Ammon's horn (tissue), 1 donor: ENCODE measurements around the gene NRCAM.

Experiments
- DNase-seq: peaks from one replicate; pipeline ENCODE4 v3.0.0-alpha.2; 2016; ENCODE audit warnings: low spot score

Gene NRCAM

GRCh38 chr7:108246227-108246837, 209.9 kb downstream of the NRCAM start:
- peak; percentile 36 for DNase-seq

GRCh38 chr7:108245523-108246226, 210.6 kb downstream of the NRCAM start:
- no peak for DNase-seq

GRCh38 chr7:108244110-108244509, 212.1 kb downstream of the NRCAM start:
- no peak for DNase-seq

GRCh38 chr7:108239501-108240225, 216.6 kb downstream of the NRCAM start:
- no peak for DNase-seq

GRCh38 chr7:108236681-108237415, 219.4 kb downstream of the NRCAM start:
- DNase-seq: no peak

- DNase-seq: no peak
Measured at GRCh38 chr7:108235451-108236061, 220.7 kb downstream of the NRCAM start.

- no peak for DNase-seq
Measured at GRCh38 chr7:108234971-108235450, 221.2 kb downstream of the NRCAM start.

- DNase-seq: no peak
Measured at GRCh38 chr7:108234281-108234680, 222.0 kb downstream of the NRCAM start.

GRCh38 chr7:108232076-108232475, 224.2 kb downstream of the NRCAM start:
- DNase-seq: no peak

GRCh38 chr7:108231221-108231620, 225.0 kb downstream of the NRCAM start:
- no peak for DNase-seq

GRCh38 chr7:108227366-108227765, 228.9 kb downstream of the NRCAM start:
- no peak for DNase-seq

GRCh38 chr7:108226816-108227299, 229.4 kb downstream of the NRCAM start:
- DNase-seq: no peak

- DNase-seq: no peak
Measured at GRCh38 chr7:108225531-108226181, 230.6 kb downstream of the NRCAM start.

GRCh38 chr7:108224387-108224786, 231.8 kb downstream of the NRCAM start:
- no peak for DNase-seq

GRCh38 chr7:108222236-108222892, 233.9 kb downstream of the NRCAM start:
- no peak for DNase-seq

GRCh38 chr7:108211382-108212201, 244.6 kb downstream of the NRCAM start:
- no peak for DNase-seq

- no peak for DNase-seq
Measured at GRCh38 chr7:108210796-108211195, 245.4 kb downstream of the NRCAM start.

- no peak for DNase-seq
Measured at GRCh38 chr7:108205311-108205710, 250.9 kb downstream of the NRCAM start.

GRCh38 chr7:108204281-108204796, 251.9 kb downstream of the NRCAM start:
- no peak for DNase-seq
